HepG2 (cell line): Measurements from ENCODE around the gene BCAS1. TPM values are rescaled to one million over a fixed set of nuclear protein-coding genes. Genes with fewer than 3 reads are reported as not detected.

ENCODE experiments used
- ATAD3A ChIP-seq: sonication (generic); formaldehyde crosslinking; IDR thresholded peaks from 2 replicates; pipeline ENCODE4 v1.4.0; 2020; ENCODE audit warnings: missing genetic modification reagents
- MIER2 ChIP-seq: IDR thresholded peaks from 2 replicates; pipeline ENCODE4 v1.6.1; 2016; ENCODE audit warnings: missing biosample characterization, missing genetic modification reagents
- MTA1 ChIP-seq: sonication (generic); formaldehyde crosslinking; IDR thresholded peaks from 2 replicates; pipeline ENCODE4 v1.4.0; 2020; ENCODE audit warnings: missing genetic modification reagents, mild to moderate bottlenecking, borderline replicate concordance
- RFX3 ChIP-seq: IDR thresholded peaks from 2 replicates; pipeline ENCODE4 v1.6.1; 2016; ENCODE audit warnings: missing biosample characterization, missing genetic modification reagents
- SALL1 ChIP-seq: sonication (generic); formaldehyde crosslinking; IDR thresholded peaks from 2 replicates; pipeline ENCODE4 v1.8.0; 2022; ENCODE audit warnings: mild to moderate bottlenecking, missing genetic modification reagents
- SMYD3 ChIP-seq: sonication (generic); formaldehyde crosslinking; IDR thresholded peaks from 2 replicates; pipeline ENCODE4 v1.8.1; 2023; ENCODE audit warnings: mild to moderate bottlenecking, missing genetic modification reagents
- ZNF235 ChIP-seq: sonication (generic); formaldehyde crosslinking; IDR thresholded peaks from 2 replicates; pipeline ENCODE4 v1.8.1; 2023; ENCODE audit warnings: mild to moderate bottlenecking, missing genetic modification reagents, borderline replicate concordance
- ZNF589 ChIP-seq: sonication (generic); formaldehyde crosslinking; conservative IDR thresholded peaks from 2 replicates; pipeline ENCODE4 v1.8.0; 2022; ENCODE audit warnings: mild to moderate bottlenecking, moderate library complexity, missing genetic modification reagents
- ZNF879 ChIP-seq: sonication (generic); formaldehyde crosslinking; IDR thresholded peaks from 2 replicates; pipeline ENCODE4 v1.8.1; 2023; ENCODE audit warnings: missing genetic modification reagents
- ZSCAN29 ChIP-seq: sonication (generic); formaldehyde crosslinking; conservative IDR thresholded peaks from 2 replicates; pipeline ENCODE4 v1.4.0; 2020; ENCODE audit warnings: mild to moderate bottlenecking, missing genetic modification reagents
- polyA plus RNA-seq, 8 experiments: library from polyadenylated mRNA; depleted of rRNA in 3 of 8; stranded (reverse) in 7 of 8; unstranded in 1 of 8; fragments of >200 nt; fragmentation: Illumina TruSeq in 4 of 8; extraction: Trizol in 4 of 8; gene quantifications; 2 replicates each; pipeline versions ENCODE4 v1.2.1 to v1.2.3, GENCODE V29; 2011 to 2016; ENCODE audit warnings: low read depth in 4 of 8, missing spikeins in 1 of 8, mixed read lengths in 1 of 8; ENCODE audit not compliant: insufficient read depth in 1 of 8
- total RNA-seq, 5 experiments: library from RNA; depleted of rRNA; stranded (reverse); fragments of >200 nt; fragmentation: Illumina TruSeq; extraction: Trizol; gene quantifications; 2 replicates each; pipeline ENCODE4 v1.2.3, GENCODE V29; 2016; ENCODE audit warnings: low read depth in 1 of 5
- TF ChIP-seq, protein P1 (sequence below): sonication (generic); formaldehyde crosslinking; IDR thresholded peaks from 2 replicates; pipeline ENCODE4 v1.4.0; 2020; ENCODE audit warnings: missing genetic modification reagents, mild to moderate bottlenecking, borderline replicate concordance
- TF ChIP-seq, protein P2 (sequence below): sonication (generic); formaldehyde crosslinking; conservative IDR thresholded peaks from 2 replicates; pipeline ENCODE4 v1.4.0; 2020; ENCODE audit warnings: missing genetic modification reagents
- TF ChIP-seq, protein P3 (sequence below): sonication (generic); formaldehyde crosslinking; IDR thresholded peaks from 2 replicates; pipeline ENCODE4 v1.5.0; 2020; ENCODE audit warnings: mild to moderate bottlenecking, missing genetic modification reagents, borderline replicate concordance
- TF ChIP-seq, protein P4 (sequence below): sonication (generic); formaldehyde crosslinking; IDR thresholded peaks from 2 replicates; pipeline ENCODE4 v1.5.1; 2020; ENCODE audit warnings: missing genetic modification reagents, mild to moderate bottlenecking, borderline replicate concordance

Gene BCAS1
- total and polyA plus RNA-seq, 2 of the 13 experiments (the other 11 are each of a cell fraction or from before 2014, with no cell fraction given): 0.55 to 0.91 TPM

DNA sequence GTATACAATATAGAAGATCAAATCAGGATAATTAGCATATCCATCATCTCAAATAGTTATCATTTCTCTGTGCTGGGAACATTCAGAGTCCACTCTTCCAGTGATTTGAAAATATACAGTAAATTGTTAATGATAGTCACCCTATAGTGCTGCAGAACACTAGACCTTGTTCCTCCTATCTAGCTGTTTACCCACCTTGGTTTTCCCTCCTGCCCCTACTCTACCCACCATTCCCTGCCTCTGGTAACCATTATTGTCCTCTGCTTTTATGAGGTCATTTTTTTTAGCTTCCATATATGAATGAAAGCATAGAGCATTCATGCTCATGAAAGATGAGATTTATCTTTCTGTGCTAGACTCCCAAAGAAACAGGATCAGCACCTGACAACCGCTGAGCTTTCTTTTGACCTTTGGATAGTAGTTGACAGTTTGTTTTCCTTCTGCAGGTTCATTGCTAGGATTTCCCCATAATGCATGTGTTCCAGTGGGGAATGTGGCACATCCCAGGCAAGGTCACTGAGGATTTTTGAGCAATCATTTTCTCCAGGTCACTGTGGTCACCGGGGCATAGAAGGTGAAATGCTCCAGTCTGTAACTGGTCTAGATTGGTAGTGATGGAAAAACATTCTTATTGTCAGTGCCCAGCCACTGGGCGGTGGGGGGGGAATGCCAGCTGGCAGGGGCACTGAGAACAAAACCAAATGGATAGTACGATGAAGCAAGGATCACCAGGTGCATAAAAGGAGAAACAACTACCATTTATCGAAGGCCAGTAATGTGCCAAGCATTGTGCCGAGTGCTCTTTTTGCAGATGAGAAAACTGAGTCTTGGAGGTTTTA is 33.6 kb upstream of the BCAS1 start (continued):
- peak; percentile 100 for TF ChIP-seq SALL1
- no peak for TF ChIP-seq ATAD3A (CRISPR knock-in tag)
- peak; percentile 13; the same call in 1 of the 2 replicates for TF ChIP-seq RFX3 (CRISPR knock-in tag)
- 0 out of 2 replicates have a peak, but pooled peaks have one; percentile 46 for TF ChIP-seq ZNF589 (CRISPR knock-in tag)
- no peak for TF ChIP-seq ZNF235 (CRISPR knock-in tag)
- TF ChIP-seq, protein P1, sequence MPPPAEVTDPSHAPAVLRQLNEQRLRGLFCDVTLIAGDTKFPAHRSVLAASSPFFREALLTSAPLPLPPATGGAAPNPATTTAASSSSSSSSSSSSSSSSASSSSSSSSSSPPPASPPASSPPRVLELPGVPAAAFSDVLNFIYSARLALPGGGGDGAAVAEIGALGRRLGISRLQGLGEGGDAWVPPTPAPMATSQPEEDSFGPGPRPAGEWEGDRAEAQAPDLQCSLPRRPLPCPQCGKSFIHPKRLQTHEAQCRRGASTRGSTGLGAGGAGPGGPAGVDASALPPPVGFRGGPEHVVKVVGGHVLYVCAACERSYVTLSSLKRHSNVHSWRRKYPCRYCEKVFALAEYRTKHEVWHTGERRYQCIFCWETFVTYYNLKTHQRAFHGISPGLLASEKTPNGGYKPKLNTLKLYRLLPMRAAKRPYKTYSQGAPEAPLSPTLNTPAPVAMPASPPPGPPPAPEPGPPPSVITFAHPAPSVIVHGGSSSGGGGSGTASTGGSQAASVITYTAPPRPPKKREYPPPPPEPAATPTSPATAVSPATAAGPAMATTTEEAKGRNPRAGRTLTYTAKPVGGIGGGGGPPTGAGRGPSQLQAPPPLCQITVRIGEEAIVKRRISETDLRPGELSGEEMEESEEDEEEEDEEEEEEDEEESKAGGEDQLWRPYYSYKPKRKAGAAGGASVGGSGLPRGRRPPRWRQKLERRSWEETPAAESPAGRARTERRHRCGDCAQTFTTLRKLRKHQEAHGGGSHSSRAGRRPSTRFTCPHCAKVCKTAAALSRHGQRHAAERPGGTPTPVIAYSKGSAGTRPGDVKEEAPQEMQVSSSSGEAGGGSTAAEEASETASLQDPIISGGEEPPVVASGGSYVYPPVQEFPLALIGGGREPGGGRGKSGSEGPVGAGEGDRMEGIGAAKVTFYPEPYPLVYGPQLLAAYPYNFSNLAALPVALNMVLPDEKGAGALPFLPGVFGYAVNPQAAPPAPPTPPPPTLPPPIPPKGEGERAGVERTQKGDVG: 0 out of 2 replicates have a peak, but pooled peaks have one; percentile 48
- TF ChIP-seq ZSCAN29 (CRISPR knock-in tag): peak; percentile 79
- TF ChIP-seq SMYD3 (CRISPR knock-in tag): peak; percentile 96
- TF ChIP-seq, protein P2, sequence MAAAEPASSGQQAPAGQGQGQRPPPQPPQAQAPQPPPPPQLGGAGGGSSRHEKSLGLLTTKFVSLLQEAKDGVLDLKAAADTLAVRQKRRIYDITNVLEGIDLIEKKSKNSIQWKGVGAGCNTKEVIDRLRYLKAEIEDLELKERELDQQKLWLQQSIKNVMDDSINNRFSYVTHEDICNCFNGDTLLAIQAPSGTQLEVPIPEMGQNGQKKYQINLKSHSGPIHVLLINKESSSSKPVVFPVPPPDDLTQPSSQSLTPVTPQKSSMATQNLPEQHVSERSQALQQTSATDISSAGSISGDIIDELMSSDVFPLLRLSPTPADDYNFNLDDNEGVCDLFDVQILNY (CRISPR knock-in tag): no peak
- TF ChIP-seq ZNF879 (CRISPR knock-in tag): peak; percentile 27; the same call in 1 of the 2 replicates
- peak; percentile 82; the same call in 1 of the 2 replicates for TF ChIP-seq MTA1 (CRISPR knock-in tag)
- TF ChIP-seq MIER2 (CRISPR knock-in tag): peak; percentile 86
- TF ChIP-seq, protein P3, sequence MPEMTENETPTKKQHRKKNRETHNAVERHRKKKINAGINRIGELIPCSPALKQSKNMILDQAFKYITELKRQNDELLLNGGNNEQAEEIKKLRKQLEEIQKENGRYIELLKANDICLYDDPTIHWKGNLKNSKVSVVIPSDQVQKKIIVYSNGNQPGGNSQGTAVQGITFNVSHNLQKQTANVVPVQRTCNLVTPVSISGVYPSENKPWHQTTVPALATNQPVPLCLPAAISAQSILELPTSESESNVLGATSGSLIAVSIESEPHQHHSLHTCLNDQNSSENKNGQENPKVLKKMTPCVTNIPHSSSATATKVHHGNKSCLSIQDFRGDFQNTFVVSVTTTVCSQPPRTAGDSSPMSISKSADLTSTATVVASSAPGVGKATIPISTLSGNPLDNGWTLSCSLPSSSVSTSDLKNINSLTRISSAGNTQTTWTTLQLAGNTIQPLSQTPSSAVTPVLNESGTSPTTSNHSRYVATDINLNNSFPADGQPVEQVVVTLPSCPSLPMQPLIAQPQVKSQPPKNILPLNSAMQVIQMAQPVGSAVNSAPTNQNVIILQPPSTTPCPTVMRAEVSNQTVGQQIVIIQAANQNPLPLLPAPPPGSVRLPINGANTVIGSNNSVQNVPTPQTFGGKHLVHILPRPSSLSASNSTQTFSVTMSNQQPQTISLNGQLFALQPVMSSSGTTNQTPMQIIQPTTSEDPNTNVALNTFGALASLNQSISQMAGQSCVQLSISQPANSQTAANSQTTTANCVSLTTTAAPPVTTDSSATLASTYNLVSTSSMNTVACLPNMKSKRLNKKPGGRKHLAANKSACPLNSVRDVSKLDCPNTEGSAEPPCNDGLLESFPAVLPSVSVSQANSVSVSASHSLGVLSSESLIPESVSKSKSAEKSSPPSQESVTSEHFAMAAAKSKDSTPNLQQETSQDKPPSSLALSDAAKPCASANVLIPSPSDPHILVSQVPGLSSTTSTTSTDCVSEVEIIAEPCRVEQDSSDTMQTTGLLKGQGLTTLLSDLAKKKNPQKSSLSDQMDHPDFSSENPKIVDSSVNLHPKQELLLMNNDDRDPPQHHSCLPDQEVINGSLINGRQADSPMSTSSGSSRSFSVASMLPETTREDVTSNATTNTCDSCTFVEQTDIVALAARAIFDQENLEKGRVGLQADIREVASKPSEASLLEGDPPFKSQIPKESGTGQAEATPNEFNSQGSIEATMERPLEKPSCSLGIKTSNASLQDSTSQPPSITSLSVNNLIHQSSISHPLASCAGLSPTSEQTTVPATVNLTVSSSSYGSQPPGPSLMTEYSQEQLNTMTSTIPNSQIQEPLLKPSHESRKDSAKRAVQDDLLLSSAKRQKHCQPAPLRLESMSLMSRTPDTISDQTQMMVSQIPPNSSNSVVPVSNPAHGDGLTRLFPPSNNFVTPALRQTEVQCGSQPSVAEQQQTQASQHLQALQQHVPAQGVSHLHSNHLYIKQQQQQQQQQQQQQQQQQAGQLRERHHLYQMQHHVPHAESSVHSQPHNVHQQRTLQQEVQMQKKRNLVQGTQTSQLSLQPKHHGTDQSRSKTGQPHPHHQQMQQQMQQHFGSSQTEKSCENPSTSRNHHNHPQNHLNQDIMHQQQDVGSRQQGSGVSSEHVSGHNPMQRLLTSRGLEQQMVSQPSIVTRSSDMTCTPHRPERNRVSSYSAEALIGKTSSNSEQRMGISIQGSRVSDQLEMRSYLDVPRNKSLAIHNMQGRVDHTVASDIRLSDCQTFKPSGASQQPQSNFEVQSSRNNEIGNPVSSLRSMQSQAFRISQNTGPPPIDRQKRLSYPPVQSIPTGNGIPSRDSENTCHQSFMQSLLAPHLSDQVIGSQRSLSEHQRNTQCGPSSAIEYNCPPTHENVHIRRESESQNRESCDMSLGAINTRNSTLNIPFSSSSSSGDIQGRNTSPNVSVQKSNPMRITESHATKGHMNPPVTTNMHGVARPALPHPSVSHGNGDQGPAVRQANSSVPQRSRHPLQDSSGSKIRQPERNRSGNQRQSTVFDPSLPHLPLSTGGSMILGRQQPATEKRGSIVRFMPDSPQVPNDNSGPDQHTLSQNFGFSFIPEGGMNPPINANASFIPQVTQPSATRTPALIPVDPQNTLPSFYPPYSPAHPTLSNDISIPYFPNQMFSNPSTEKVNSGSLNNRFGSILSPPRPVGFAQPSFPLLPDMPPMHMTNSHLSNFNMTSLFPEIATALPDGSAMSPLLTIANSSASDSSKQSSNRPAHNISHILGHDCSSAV (CRISPR knock-in tag): no peak
- TF ChIP-seq, protein P4, sequence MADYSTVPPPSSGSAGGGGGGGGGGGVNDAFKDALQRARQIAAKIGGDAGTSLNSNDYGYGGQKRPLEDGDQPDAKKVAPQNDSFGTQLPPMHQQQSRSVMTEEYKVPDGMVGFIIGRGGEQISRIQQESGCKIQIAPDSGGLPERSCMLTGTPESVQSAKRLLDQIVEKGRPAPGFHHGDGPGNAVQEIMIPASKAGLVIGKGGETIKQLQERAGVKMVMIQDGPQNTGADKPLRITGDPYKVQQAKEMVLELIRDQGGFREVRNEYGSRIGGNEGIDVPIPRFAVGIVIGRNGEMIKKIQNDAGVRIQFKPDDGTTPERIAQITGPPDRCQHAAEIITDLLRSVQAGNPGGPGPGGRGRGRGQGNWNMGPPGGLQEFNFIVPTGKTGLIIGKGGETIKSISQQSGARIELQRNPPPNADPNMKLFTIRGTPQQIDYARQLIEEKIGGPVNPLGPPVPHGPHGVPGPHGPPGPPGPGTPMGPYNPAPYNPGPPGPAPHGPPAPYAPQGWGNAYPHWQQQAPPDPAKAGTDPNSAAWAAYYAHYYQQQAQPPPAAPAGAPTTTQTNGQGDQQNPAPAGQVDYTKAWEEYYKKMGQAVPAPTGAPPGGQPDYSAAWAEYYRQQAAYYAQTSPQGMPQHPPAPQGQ: no peak
